Stimulated activated CD4-positive, alpha-beta T cell treated with anti-CD3 and anti-CD28 coated beads, Interleukin-15, amount 100 ng/mL, for 1 hour (primary cell): Measurements from ENCODE around the gene ATL3.
"Not testable (repeated sequence)": the region's sequence is repeated elsewhere in the genome, so short reads cannot be mapped to it uniquely, and the experiment has no call there.

ENCODE experiments used
- DNase-seq, 2 donors: peaks; one replicate each; pipeline ENCODE4 v3.0.0-alpha.2; 2020; ENCODE audit warnings: low read depth in 1 of 2, low spot score in 1 of 2

The ATL3 gene

DNA sequence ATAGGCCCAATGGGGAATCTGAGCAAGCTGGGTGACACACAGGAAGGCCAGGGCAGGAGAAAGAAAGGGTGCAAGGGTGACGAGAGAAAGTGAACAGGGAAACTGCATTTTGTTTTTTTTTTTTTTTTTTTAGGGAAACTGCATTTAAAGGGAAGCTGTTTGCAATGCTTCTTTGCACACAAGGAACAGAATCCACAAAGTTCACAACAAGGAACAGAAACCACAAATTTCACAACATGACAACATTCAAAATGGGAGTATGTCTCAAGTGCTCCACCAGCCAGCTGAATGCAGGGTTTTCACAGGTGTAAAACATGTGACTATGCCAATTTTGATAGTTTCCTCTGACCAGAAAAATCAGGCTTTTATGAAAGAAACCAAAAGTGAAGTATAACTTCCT, 50.1 kb downstream of the ATL3 start:
- DNase-seq, result no peak

DNA sequence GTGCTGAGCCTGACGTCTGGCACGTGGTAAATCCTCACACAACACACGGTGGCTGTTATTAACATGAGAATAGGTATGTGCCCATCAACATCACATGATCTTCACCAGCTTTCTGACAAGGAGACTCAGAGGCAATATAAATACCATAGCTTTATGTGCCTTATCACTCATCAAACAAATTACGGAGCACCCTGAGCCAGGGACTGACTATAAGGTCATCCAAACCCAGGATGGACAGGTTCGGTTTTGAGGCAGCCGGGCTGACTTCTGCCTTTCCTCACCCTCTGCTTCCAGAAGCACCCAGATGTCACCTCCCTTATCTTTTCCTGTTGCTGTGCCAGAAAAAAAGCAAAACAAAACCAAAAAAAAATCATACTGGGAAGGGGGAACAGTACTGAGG, 51.2 kb downstream of the ATL3 start:
- no peak for DNase-seq

DNA sequence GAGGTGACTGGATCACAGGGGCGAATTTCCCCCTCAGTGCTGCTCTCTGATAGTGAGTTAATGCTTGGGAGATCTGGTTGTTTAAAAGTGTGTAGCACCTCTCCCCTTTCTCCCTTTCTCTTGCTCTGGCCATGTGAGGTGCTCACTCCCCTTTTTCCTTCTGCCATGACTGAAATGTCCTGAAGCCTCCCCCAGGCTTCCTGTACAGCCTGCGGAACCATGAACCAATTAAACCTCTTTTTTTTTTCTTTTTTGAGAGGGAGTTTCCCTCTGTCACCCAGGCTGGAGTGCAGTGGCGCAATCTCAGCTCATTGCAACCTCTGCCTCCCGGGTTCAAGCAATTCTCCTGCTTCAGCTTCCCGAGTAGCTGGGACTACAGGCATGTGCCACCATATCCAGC, 53.5 kb downstream of the ATL3 start:
- DNase-seq, result not testable (repeated sequence)

DNA sequence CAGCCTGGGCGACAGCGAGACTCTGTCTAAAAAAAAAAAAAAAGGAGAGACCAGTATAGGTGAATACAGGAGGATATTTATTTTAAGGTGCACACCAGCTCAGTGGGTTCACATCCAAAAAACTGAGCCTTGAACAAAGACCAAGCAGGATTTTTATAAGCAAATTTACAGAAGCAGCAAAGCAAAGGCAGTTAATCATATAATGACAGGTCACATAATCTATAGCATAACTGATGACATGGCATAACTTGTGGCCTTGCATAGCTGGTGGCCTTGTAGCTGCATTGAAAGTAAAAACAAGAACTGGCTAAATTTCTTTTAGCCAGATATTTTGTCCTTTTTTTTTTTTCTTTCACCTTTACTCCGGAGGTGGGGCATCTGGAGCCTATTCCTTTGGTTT, 54.2 kb downstream of the ATL3 start:
- no peak for DNase-seq

DNA sequence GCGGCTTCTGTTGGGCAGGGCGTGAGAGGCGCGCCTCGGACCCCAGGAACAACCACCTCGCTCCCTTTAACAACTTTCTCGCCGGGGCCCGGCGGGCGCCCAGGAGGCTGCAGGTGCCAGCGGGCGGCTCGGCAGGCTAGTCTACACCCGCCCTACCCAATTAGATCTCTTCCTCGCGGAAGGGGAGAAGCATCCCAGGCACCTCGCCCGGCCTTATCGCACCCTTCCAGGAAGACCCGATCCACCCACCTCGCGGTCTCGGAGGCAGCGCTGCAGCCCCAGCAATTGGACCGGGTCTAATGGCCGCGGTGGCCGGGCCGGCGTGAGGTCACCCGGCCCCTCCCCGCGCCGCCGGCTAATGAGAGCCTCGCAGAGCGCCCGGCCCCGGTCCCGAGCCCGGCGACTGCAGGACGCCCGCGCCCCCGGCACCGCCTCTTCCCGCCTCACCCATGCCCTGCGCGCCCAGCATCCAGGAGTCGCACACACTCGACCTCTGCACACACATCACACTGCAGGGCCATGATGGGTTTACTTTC, 57.0 kb downstream of the ATL3 start, which contains the start of gene PLAAT3:
Gene PLAAT3 (minus strand): TSS at position 298 of the 536 bp plus-strand sequence. CDS start 419 bp downstream, outside the sequence.
- DNase-seq, result no peak

DNA sequence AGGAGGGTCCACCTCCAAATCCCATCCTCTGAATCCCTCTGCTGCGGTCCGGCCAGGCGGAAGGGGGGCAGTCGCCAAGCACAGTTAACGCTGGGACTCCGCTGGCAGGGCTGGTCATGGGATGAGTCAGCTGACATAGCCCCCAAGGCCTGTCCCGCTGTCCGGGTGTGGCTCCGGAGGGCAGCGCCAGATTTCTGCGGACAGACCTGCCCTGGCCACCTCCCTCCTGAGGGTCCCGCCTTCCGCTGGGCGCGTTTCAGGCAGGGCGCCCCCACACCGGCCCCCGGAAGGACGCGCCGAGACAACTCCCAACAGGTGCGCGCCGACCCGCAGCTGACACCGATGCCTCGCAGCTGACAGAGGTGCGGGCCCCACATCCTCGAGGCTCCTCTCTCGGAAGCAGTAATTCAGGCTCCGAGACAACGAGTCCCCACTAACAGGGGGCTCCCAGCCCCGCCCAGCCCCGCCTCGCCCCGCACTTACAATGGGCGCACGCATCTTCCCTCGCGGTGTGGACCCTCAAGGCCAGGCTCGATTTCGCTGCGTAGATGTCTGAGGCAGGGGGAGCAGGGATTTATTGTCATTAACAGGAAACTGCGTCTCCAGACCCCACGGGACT, 57.5 kb downstream of the ATL3 start:
- no peak for DNase-seq

DNA sequence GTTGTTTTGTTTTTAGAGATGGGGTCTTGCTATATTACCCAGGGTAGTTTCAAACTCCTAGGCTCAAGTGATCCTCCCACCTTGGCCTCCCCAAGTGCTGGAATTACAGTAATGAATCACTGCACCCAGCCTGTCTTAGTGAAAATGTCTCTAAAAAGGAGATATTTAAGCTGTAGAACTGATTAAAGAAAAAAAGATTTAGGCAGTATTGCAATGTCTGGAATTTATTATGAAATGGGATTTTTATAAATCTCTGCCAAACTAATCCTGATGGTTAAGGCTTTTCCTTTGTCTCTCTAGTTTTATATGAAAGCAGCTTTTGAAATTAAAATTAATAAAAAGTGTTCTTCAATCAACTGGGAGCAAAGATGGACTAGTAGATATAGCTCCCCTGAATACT, 59.0 kb downstream of the ATL3 start:
- no peak for DNase-seq

DNA sequence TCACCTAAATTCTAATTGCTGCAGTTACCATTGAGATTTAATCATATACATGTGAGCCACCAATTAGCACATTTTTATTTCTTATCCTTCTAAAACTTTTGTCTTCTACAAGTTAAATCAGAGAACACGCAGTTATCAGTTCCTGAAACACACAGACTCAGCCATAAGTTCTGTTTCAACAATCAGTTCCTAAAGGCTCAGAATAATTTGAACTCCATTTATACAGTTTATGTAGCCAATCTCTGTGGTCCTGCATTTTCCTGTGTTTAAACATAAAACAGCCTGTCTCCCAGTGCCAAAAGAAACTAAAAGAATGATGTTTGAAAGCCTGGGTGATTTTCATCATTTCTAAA, 59.8 kb downstream of the ATL3 start:
- no peak for DNase-seq

DNA sequence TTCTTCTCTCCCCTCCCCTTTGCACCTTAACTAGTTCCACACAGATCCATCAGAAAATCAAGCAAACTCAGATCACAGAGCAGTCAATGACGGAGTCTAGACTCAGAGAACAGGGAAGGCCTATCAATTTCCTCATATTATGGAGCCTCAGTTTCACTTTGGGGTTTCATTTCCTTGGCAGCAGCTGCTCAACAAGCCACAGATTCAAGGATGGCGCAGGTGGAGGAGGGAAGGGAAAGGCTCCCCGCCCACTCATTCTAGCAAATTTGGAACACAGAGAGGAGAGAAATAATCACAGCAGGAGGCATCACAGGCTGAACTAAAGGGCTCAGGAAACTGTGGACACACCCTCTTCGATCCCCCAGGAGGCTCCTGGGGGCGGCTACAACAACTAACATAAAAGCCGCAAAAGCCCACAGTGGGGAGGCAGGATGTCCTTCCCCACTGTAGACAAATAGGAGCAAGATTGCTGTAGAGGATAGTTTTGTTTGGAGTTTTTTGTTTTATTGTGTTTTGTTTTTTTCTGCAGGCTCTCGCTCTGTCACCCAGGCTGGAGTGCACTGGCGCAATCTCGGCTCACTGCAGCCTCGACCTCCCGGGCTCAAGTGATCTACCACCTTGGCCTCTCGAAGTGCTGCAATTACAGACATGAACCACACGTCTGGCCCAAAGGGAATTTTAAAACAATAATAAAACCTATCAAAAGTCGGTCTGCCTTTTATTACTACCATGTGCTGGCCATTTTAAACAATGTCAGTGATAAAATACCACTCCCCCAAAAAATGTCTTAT, 60.4 kb downstream of the ATL3 start:
- DNase-seq, result no peak

DNA sequence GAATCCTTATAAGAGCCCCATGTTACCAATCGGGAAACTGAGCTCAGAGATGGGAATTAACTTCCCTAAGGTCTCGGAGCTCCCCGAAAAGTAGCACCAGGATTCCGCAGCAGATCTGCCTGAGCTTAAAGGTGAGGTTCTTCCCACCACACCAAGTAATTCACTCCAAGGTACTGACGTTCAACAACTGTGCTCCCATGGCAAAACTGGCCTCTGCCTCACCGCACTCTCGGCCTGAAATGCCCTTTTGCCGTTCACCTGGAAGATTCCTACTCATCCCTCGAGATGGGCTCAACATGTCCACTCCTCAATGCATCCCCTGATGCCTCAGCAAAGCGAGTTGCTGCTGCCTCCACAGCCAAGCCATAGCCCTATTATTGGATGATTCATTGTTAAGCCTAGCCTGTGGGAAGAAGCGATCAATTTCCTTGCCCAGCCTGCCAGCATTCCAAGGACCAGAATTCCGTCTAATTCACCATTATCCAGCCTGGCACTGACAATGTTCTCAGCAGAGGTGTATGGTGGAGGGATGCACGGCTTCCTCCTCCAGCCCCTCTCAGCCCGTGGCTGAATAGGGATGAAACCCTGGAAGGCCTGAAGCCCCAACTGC, 61.1 kb downstream of the ATL3 start:
- no peak for DNase-seq

DNA sequence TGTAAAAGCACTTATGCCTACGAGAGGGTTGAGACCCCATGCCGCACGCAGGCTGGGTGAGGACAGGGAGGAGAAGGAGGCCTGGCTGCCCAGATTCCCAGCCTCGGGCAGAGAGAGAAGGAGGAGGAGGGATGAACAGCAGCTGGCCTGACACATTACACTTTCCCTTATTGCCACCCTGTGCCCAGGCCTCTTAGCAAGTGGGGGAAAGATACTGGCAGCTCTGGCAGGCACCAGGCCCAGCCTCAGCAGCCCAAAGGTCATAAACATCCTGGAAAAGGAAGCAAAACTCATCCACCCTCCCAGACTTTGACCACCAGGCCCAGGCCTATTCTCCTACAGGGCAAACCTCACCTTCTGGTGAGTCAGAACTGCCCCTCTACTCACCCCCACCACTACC, 61.6 kb downstream of the ATL3 start:
- no peak for DNase-seq

DNA sequence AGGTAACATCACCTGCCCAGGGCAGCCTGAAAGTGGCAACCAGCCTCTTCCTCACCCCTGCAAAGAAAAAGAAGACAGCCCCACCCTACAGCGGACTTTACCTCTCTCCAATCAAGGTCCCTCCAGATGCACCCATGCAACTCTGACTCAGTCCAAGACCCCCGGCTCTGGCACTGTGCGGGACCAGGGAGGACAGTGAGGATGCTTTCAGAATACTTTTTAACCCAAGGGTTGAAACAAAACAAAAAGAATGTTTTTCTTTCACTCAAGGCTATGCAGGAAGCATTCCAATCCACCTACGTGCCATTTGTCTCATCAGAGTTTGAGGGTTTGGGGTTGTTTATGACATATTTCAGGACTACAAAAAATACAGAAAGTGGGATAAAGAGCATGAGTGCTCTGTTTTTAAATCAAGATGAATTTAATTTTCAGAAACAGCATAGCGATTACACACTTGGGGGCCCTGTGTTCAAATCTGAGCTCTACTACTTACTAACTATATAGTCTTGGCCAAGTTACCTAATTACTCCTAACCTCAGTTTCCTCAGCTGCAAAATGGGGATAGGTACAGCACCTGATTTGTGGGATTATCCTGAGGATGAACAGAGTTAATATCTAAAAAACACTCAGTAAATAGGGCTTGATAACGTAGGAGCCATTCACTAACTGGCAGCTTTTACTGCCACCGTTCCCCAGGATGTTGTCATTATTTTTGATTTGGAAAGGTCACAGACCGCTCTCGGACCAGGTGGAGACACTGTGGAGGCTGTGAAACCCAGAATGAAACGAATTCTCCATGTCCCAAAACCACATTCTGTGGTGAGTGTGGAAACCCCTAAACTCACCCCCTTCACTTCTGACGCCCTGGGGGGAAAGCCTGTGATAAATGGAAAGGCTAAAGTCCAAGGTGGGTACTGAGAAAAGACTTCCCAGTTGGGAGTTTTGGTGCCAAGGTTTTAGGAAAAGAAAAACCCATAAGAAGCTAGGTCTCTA, 62.5 kb downstream of the ATL3 start:
- DNase-seq, result no peak

DNA sequence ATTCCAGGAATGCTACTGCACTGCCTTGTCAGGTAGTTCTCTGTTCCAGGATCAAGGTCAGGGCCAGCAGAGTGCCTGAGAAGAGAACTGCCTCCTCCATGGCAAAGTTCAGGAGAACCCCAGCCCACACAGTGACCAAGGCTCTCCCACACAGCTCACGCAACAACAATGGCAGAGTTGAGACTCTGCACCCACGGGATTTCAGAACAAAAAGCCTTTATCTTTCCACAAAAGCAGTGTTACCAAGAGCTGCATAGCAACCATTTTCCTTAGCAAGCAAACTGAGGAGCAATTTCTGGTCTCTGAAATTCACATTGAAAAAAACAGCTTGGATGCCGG, 68.0 kb downstream of the ATL3 start:
- no peak for DNase-seq

DNA sequence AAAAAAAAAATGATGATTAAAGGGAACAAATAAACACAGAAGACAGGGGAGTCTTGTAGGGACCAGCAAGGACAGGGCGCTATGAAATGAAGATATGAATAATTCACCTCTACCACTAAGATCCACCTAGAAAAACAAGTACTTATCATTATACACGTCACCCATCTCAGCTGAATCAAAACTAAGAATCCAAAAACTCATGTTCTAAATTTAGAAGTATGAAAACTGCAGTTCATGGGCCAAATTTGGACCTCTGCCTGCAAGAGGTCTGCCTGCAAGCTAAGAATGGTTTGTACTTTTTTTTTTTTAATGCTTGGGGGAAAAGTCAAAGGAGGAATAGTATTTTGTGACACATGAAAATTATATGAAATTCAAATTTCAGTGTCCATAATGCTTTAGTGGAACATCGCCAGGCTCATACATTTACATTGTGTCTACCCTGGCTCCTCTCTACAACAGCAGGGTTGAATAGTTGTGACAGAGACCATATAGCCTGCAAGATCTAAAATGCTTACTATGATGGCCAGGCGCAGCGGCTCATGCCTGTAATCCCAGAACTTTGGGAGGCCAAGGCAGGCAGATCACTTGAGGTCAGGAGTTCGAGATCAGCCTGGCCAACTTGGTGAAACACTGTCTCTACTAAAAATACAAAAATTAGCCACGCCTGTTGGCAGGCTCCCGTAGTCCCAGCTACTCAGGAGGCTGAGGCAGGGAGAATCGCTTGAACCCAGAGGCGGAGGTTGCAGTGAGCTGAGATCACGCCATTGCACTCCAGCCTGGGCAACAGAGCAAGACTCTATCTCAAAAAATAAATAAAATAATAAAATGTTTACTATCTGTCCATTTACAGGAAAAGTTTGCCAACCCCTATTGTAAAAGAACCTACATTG, 68.6 kb downstream of the ATL3 start:
- DNase-seq, result not testable (repeated sequence)

DNA sequence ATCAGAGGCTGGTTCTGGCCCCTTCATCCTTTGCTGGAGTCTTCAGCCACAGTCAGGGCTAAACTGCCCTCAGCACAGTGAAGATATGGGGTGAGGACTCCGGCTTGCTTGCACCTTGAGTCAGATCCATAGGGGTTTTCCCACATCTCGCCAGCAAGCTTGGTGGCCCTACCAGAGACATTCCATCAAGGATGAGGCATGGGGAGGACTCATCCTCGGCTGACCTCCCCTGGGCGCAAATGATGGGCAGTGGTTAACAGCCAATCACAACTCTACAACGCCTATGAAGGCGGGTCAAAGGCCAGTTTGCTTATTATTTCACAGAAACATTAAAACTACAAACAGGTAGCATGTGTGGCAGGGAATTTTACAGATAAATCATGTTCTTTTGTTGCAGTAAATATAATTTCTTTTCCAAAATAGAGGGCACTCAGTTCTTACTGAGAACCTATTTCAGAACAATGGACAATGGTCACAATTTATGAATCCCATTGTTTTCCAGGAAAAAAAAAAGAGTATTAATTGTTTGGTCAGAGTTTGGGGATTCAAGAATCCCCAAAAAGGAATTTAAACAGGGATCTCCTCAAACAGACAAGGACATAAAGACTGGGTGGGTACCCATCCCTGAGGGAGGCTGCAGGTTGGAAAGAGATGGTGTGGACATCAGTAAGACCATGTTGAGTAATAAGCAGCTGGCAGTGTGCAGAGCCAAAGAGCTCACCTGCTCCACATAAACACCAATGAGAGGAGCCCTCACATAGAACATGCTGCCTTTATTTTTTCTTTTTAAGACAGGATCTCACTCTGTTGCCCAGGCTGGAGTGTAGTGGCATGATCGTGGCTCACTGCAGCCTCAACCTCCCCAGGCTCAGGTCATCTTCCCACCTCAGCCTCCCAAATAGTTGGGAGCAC, 71.7 kb downstream of the ATL3 start:
- no peak for DNase-seq

DNA sequence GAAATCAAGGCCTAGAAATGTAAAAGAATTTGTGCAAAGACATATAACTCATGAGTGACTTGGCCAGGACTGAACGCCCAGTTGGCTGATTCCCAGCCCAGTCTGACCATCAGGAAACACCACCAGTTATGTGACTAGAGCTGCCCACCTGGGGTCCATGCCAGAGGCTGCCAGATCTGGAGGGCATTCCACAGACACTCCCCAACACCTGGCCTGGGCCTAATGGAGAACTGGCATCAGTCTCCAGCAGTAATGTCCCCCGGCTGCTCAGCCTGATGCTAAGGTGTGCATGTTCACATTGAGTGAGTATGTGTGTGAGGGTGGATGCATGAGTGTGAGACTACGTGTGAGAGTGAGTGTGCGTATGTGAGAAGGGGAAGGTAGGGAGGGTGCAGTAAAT, 72.6 kb downstream of the ATL3 start:
- DNase-seq, result no peak

DNA sequence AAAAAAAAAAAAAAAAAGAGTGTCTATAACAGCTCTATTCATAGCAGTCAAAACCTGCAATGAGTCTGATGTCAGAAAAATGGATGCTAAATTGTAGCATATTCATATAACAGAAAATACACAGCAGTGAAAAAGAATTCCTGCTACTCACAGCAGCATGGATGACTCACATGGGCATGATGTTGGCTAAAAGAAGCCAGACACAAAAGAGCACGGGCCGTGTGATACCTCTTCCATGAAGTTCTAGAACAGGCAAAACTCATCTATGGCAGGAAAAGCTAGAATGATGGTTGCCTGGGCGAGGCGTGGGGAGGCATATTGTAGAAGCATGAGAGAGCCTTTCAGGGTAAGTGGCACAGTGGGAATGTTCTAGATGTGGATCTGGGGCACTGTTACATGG, 75.9 kb downstream of the ATL3 start:
- no peak for DNase-seq

DNA sequence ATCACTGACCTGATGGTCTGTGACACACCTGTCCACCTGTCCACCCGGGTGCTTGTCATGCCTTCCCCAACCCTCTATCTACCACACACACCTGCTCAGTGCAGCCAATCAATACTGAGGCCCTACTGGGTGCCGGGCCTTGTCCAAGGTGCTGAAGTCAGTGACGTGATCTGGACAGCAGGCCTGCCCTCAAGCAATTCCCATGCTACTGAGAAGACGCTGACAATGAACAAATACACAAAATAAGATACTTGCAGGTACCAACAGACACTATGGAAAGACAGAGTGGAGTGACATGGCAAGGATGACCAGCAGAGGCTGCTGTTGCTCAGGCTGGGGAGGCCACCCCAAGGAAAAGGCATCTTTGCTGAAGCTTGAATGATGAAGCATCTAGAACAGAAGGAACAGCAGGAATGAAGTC, 78.2 kb downstream of the ATL3 start:
- DNase-seq, result no peak
